Neutrophil (primary cell): ENCODE results near the gene IL17C.

Source experiments
- H3K27ac ChIP-seq: fragments of 200-600 bp; sonication (generic); 2 replicates; pipeline ENCODE4 v1.5.1; 2016; ENCODE audit warnings: mild to moderate bottlenecking, moderate library complexity
- H3K27me3 ChIP-seq: fragments of 200-600 bp; sonication (generic); 2 replicates; pipeline ENCODE4 v1.6.0; 2016; ENCODE audit warnings: mild to moderate bottlenecking
- H3K36me3 ChIP-seq: fragments of 200-600 bp; sonication (generic); 2 replicates; pipeline ENCODE4 v1.5.1; 2017
- H3K4me1 ChIP-seq, 2 experiments: fragments of 200-600 bp in 1 of 2; sonication (generic) in 1 of 2; 1 replicate in 1 of 2; 2 replicates in 1 of 2; pipeline versions ENCODE4 v1.5.1 to v1.6.1; 2013 to 2016; ENCODE audit warnings: low read depth in 1 of 2, low read length in 1 of 2, mild to moderate bottlenecking in 1 of 2, moderate library complexity in 1 of 2; ENCODE audit not compliant: control insufficient read depth in 1 of 2, insufficient read depth in 1 of 2
- H3K4me3 ChIP-seq, 2 experiments: fragments of 200-600 bp in 1 of 2; sonication (generic) in 1 of 2; 1 replicate in 1 of 2; 2 replicates in 1 of 2; pipeline ENCODE4 v1.5.1; 2013 to 2016; ENCODE audit warnings: low read depth in 1 of 2, low read length in 1 of 2, mild to moderate bottlenecking in 1 of 2, moderate library complexity in 1 of 2
- H3K9me3 ChIP-seq: fragments of 200-600 bp; sonication (generic); 2 replicates; pipeline ENCODE4 v1.5.1; 2016
- CTCF ChIP-seq: fragments of 200-600 bp; sonication (generic); IDR thresholded peaks from 2 replicates; pipeline ENCODE4 v1.5.1; 2016; ENCODE audit warnings: antibody characterized with exemption

The IL17C gene

GRCh38 chr16:88593489-88593888 is 44.9 kb upstream of the IL17C start:
- Histone ChIP-seq H3K4me1 (peaks cover 9 to 12% of the 10 kb centered on the region in 2 experiments), H3K27ac (no peak overlapping the region), H3K27me3 (no peaks in the 10 kb centered on the region), H3K9me3 (no peaks in the 10 kb centered on the region), H3K36me3 (peaks cover 41% of the 10 kb centered on the region), H3K4me3 (no peak overlapping the region)
- no peak for TF ChIP-seq CTCF

- TF ChIP-seq CTCF, result no peak
- peaks cover 38% of the 10 kb centered on the region for H3K36me3 ChIP-seq
- H3K27ac ChIP-seq, result no peak overlapping the region
- H3K4me3 ChIP-seq, result no peak overlapping the region
- peaks cover 13 to 15% of the 10 kb centered on the region in 2 experiments for H3K4me1 ChIP-seq
- no peaks in the 10 kb centered on the region for H3K27me3 ChIP-seq
- H3K9me3 ChIP-seq, result no peaks in the 10 kb centered on the region
Observed at GRCh38 chr16:88593910-88594309, 44.5 kb upstream of the IL17C start.

- Histone ChIP-seq H3K4me1 (peaks cover 25 to 27% of the 10 kb centered on the region in 2 experiments), H3K4me3 (no peak overlapping the region), H3K36me3 (peaks cover 29% of the 10 kb centered on the region), H3K27me3 (no peaks in the 10 kb centered on the region), H3K27ac (no peak overlapping the region), H3K9me3 (no peaks in the 10 kb centered on the region)
- TF ChIP-seq CTCF, result no peak
Observed at GRCh38 chr16:88595101-88595500, 43.3 kb upstream of the IL17C start.

- Histone ChIP-seq H3K36me3 (peaks cover 31% of the 10 kb centered on the region), H3K9me3 (no peaks in the 10 kb centered on the region), H3K4me1 (peaks cover 33 to 34% of the 10 kb centered on the region in 2 experiments), H3K4me3 (no peak overlapping the region), H3K27ac (no peak overlapping the region), H3K27me3 (no peaks in the 10 kb centered on the region)
- TF ChIP-seq CTCF, result no peak
Observed at GRCh38 chr16:88595921-88596320, 42.5 kb upstream of the IL17C start.

- no peak for TF ChIP-seq CTCF
- Histone ChIP-seq H3K9me3 (no peaks in the 10 kb centered on the region), H3K4me3 (no peak overlapping the region), H3K36me3 (peaks cover 37% of the 10 kb centered on the region), H3K4me1 (peaks cover 31 to 32% of the 10 kb centered on the region in 2 experiments), H3K27me3 (no peaks in the 10 kb centered on the region), H3K27ac (no peak overlapping the region)
Observed at GRCh38 chr16:88596483-88596882, 41.9 kb upstream of the IL17C start.
